H1 (cell line): ENCODE results near the gene SSRP1. TPM values are rescaled to one million over a fixed set of nuclear protein-coding genes. Genes with fewer than 3 reads are reported as not detected.

Experiments used
- CTCF ChIA-PET: fragments of 300-600 bp; sonication (Branson Sonifier 250); formaldehyde crosslinking; loops from one replicate; lab custom pipeline; 2021; ENCODE audit not compliant: partially characterized antibody; lab: Charles Lee
- POLR2A ChIA-PET: fragments of 300-600 bp; sonication (Branson Sonifier 250); formaldehyde crosslinking; loops from one replicate; lab custom pipeline; 2021; ENCODE audit warnings: inconsistent platforms; ENCODE audit not compliant: partially characterized antibody; lab: Charles Lee
- DNase-seq, 2 experiments: peaks; one replicate each; pipeline versions ENCODE4 v3.0.0 to v3.0.0-alpha.2; 2010 to 2022; ENCODE audit warnings: low spot score in 2 of 2, low read depth in 1 of 2, mixed read lengths in 1 of 2
- FAIRE-seq: peaks from 2 replicates; lab custom pipeline; 2011; peaks lifted over from hg19 to GRCh38; lab: Jason Lieb, UNC
- H2AFZ ChIP-seq: 2 replicates; pipeline ENCODE4 v1.8.1; 2012; ENCODE audit warnings: low read length, inconsistent platforms
- H2AK5ac ChIP-seq: 2 replicates; pipeline ENCODE4 v1.6.1; 2013; ENCODE audit warnings: low read depth, low read length
- H2BK120ac ChIP-seq: replicated peaks from 2 replicates; pipeline ENCODE3; 2013; ENCODE audit warnings: low read depth, low read length, inconsistent platforms
- H2BK12ac ChIP-seq: 2 replicates; pipeline ENCODE4 v1.6.1; 2013; ENCODE audit warnings: low read depth, low read length
- H2BK15ac ChIP-seq: 2 replicates; pipeline ENCODE4 v1.6.1; 2013; ENCODE audit warnings: low read length
- H2BK20ac ChIP-seq: 2 replicates; pipeline ENCODE4 v1.6.1; 2013; ENCODE audit warnings: low read length
- H2BK5ac ChIP-seq: 2 replicates; pipeline ENCODE4 v1.6.1; 2013; ENCODE audit warnings: low read depth, low read length
- H3K14ac ChIP-seq: 2 replicates; pipeline ENCODE4 v1.6.1; 2013; ENCODE audit warnings: inconsistent platforms; ENCODE audit not compliant: insufficient read length
- H3K18ac ChIP-seq: 2 replicates; pipeline ENCODE4 v1.6.1; 2013; ENCODE audit warnings: low read length; ENCODE audit errors: extremely low read depth
- H3K23ac ChIP-seq: 2 replicates; pipeline ENCODE4 v1.6.1; 2013; ENCODE audit warnings: inconsistent platforms; ENCODE audit not compliant: insufficient read length
- H3K23me2 ChIP-seq: 2 replicates; pipeline ENCODE4 v1.6.1; 2013; ENCODE audit warnings: low read depth, low read length
- H3K27ac ChIP-seq: 2 replicates; pipeline ENCODE4 v1.6.1; 2011; ENCODE audit warnings: low read depth, low read length, inconsistent platforms
- H3K27me3 ChIP-seq, 4 experiments: replicated peaks in 1 of 4; 1 replicate in 1 of 4; 2 replicates in 3 of 4; pipeline versions ENCODE4 v1.6.1 to v1.8.1; 2011 to 2013; ENCODE audit warnings: low read length in 3 of 4, mild to moderate bottlenecking in 3 of 4, inconsistent platforms in 2 of 4, mixed read lengths in 2 of 4, moderate library complexity in 1 of 4; ENCODE audit not compliant: control insufficient read depth in 3 of 4, insufficient read depth in 3 of 4; ENCODE audit errors: extremely low read depth in 1 of 4
- H3K36me3 ChIP-seq, 4 experiments: 2 replicates each; pipeline versions ENCODE4 v1.6.1 to v1.8.1; 2011 to 2013; ENCODE audit warnings: mild to moderate bottlenecking in 4 of 4, low read length in 3 of 4, moderate library complexity in 2 of 4, control low read depth in 1 of 4, inconsistent platforms in 1 of 4; ENCODE audit not compliant: insufficient read depth in 4 of 4, control insufficient read depth in 2 of 4
- H3K4ac ChIP-seq: replicated peaks from 2 replicates; pipeline ENCODE3; 2013; ENCODE audit warnings: low read length, low read depth, mixed read lengths, inconsistent platforms; ENCODE audit not compliant: insufficient read length
- H3K4me1 ChIP-seq, 4 experiments: replicated peaks in 1 of 4; 1 replicate in 1 of 4; 2 replicates in 3 of 4; pipeline versions ENCODE4 v1.6.1 to v1.8.1; 2011 to 2013; ENCODE audit warnings: low read length in 3 of 4, inconsistent platforms in 2 of 4, mixed read lengths in 1 of 4; ENCODE audit not compliant: insufficient read depth in 4 of 4, control insufficient read depth in 3 of 4
- H3K4me2 ChIP-seq, 2 experiments: 2 replicates each; pipeline versions ENCODE4 v1.6.1 to v1.8.1; 2011 to 2013; ENCODE audit warnings: low read depth in 2 of 2, low read length in 2 of 2, control low read depth in 1 of 2, inconsistent platforms in 1 of 2, mild to moderate bottlenecking in 1 of 2; ENCODE audit not compliant: insufficient read depth in 1 of 2
- H3K4me3 ChIP-seq, 4 experiments: fragments of 200-600, 300-600 bp in 1 of 4; sonication (generic), shearing (Covaris generic), sonication (Bioruptor Twin) in 1 of 4; 2 replicates each; pipeline versions ENCODE4 v1.5.1 to v1.8.1; 2011 to 2016; ENCODE audit warnings: low read length in 4 of 4, low read depth in 3 of 4, control low read depth in 2 of 4, inconsistent platforms in 2 of 4, mild to moderate bottlenecking in 2 of 4, mixed read lengths in 1 of 4, moderate library complexity in 1 of 4; ENCODE audit not compliant: insufficient read depth in 2 of 4; ENCODE audit errors: extremely low read depth in 1 of 4
- H3K56ac ChIP-seq: replicated peaks from 2 replicates; pipeline ENCODE3; 2013; ENCODE audit warnings: low read depth, mild to moderate bottlenecking, mixed read lengths, low read length, inconsistent platforms; ENCODE audit not compliant: insufficient read length
- H3K79me1 ChIP-seq: 2 replicates; pipeline ENCODE4 v1.6.1; 2013; ENCODE audit warnings: low read depth, low read length, control low read depth
- H3K79me2 ChIP-seq, 2 experiments: 2 replicates each; pipeline versions ENCODE4 v1.6.1 to v1.8.1; 2012 to 2013; ENCODE audit warnings: low read length in 2 of 2, mild to moderate bottlenecking in 2 of 2, inconsistent platforms in 1 of 2; ENCODE audit not compliant: insufficient read depth in 2 of 2, control insufficient read depth in 1 of 2
- H3K9ac ChIP-seq, 4 experiments: replicated peaks in 1 of 4; 1 replicate in 1 of 4; 2 replicates in 3 of 4; pipeline versions ENCODE4 v1.6.1 to v1.8.1; 2011 to 2013; ENCODE audit warnings: low read depth in 3 of 4, low read length in 3 of 4, control low read depth in 2 of 4, mild to moderate bottlenecking in 2 of 4, moderate library complexity in 2 of 4, inconsistent platforms in 1 of 4; ENCODE audit errors: extremely low read depth in 1 of 4
- H3K9me3 ChIP-seq, 2 experiments: 2 replicates each; pipeline versions ENCODE4 v1.6.1 to v1.8.1; 2012 to 2013; ENCODE audit warnings: mild to moderate bottlenecking in 2 of 2, moderate library complexity in 2 of 2, control low read depth in 1 of 2, inconsistent platforms in 1 of 2, low read depth in 1 of 2, low read length in 1 of 2, mixed read lengths in 1 of 2; ENCODE audit not compliant: insufficient read depth in 2 of 2
- H4K20me1 ChIP-seq, 2 experiments: replicated peaks in 1 of 2; 2 replicates each; pipeline versions ENCODE3 to v1.8.1; 2011 to 2013; ENCODE audit warnings: inconsistent platforms in 2 of 2, low read length in 2 of 2, mild to moderate bottlenecking in 1 of 2; ENCODE audit not compliant: insufficient read depth in 2 of 2, control insufficient read depth in 1 of 2
- H4K5ac ChIP-seq: 2 replicates; pipeline ENCODE4 v1.6.1; 2013; ENCODE audit warnings: low read length, low read depth, mixed read lengths, inconsistent platforms; ENCODE audit not compliant: insufficient read length
- H4K8ac ChIP-seq: 2 replicates; pipeline ENCODE4 v1.8.0; 2013; ENCODE audit warnings: mild to moderate bottlenecking, moderate library complexity, low read length, inconsistent platforms; ENCODE audit not compliant: insufficient read depth; ENCODE audit errors: extremely low read depth
- H4K91ac ChIP-seq: replicated peaks from 2 replicates; pipeline ENCODE3; 2013; ENCODE audit warnings: low read length, mixed read lengths, inconsistent platforms; ENCODE audit not compliant: insufficient read length
- BACH1 ChIP-seq: IDR thresholded peaks from 2 replicates; pipeline ENCODE4 v1.6.1; 2012; ENCODE audit warnings: low read length, improper control_type of control experiment
- BCL11A ChIP-seq, 2 experiments: IDR thresholded peaks; one replicate each; pipeline ENCODE4 v1.6.1; 2011; ENCODE audit warnings: low read depth in 2 of 2, low read length in 2 of 2, mild to moderate bottlenecking in 2 of 2
- MAFK ChIP-seq: IDR thresholded peaks from 2 replicates; pipeline ENCODE4 v1.6.1; 2012; ENCODE audit warnings: low read depth, mild to moderate bottlenecking, improper control_type of control experiment, low read length
- NRF1 ChIP-seq: IDR thresholded peaks from 2 replicates; pipeline ENCODE4 v1.6.1; 2011; ENCODE audit warnings: mild to moderate bottlenecking, low read depth, low read length, improper control_type of control experiment
- SIN3A ChIP-seq, 2 experiments: IDR thresholded peaks in 1 of 2; conservative IDR thresholded peaks in 1 of 2; 2 replicates each; pipeline ENCODE4 v1.6.1; 2011 to 2012; ENCODE audit warnings: low read length in 2 of 2, improper control_type of control experiment in 1 of 2, low read depth in 1 of 2, mild to moderate bottlenecking in 1 of 2
- SIX5 ChIP-seq: IDR thresholded peaks from 2 replicates; pipeline ENCODE4 v1.6.1; 2011; ENCODE audit warnings: mild to moderate bottlenecking, low read depth, low read length
- SP2 ChIP-seq: IDR thresholded peaks from 2 replicates; pipeline ENCODE4 v1.6.1; 2012; ENCODE audit warnings: mild to moderate bottlenecking, low read length, inconsistent platforms
- SP4 ChIP-seq: IDR thresholded peaks from 2 replicates; pipeline ENCODE4 v1.6.1; 2012; ENCODE audit warnings: low read length, inconsistent platforms
- SRF ChIP-seq: IDR thresholded peaks from 2 replicates; pipeline ENCODE4 v1.6.1; 2011; ENCODE audit warnings: mild to moderate bottlenecking, low read depth, low read length, moderate library complexity
- WGBS, 2 experiments: shearing (Covaris generic) in 1 of 2; methylation state at CpG; one replicate each; pipeline versions ENCODE4 v1.1.6 to v1.1.7; 2013 to 2015; ENCODE audit warnings: low lambda C conversion rate in 2 of 2, mixed read lengths in 2 of 2, inconsistent platforms in 1 of 2, low coverage in 1 of 2, missing lambda C conversion rate in 1 of 2; ENCODE audit not compliant: insufficient replicate concordance in 2 of 2, insufficient coverage in 1 of 2, insufficient read length in 1 of 2; ENCODE audit errors: extremely low coverage in 1 of 2, missing lambda C conversion rate in 1 of 2; 5-methylcytosine and 5-hydroxymethylcytosine counted together
- polyA plus RNA-seq, 7 experiments: library from polyadenylated mRNA; depleted of rRNA in 3 of 7; stranded (reverse) in 5 of 7; unstranded in 2 of 7; fragments of >200 nt in 5 of 7; fragments of 200-250 nt in 2 of 7; gene quantifications; 1 replicate in 5 of 7; 2 replicates in 1 of 7; 4 replicates in 1 of 7; pipeline versions ENCODE4 v1.2.1 to v1.2.3, GENCODE V29; 2011 to 2013; ENCODE audit warnings: missing spikeins in 2 of 7, mixed read lengths in 2 of 7
- total RNA-seq: library from RNA; stranded (reverse); fragmentation: NEBNext Ultra II Directional; extraction: Animal tissue kit (Norgen Biotek cat#: 25700); gene quantifications from 2 replicates; pipeline ENCODE4 v1.2.1, GENCODE V29; 2021

SSRP1 gene
- total and polyA plus RNA-seq, 2 of the 8 experiments (the other 6 are each of a cell fraction or from before 2014, with no cell fraction given) = 259 to 281 TPM

DNA sequence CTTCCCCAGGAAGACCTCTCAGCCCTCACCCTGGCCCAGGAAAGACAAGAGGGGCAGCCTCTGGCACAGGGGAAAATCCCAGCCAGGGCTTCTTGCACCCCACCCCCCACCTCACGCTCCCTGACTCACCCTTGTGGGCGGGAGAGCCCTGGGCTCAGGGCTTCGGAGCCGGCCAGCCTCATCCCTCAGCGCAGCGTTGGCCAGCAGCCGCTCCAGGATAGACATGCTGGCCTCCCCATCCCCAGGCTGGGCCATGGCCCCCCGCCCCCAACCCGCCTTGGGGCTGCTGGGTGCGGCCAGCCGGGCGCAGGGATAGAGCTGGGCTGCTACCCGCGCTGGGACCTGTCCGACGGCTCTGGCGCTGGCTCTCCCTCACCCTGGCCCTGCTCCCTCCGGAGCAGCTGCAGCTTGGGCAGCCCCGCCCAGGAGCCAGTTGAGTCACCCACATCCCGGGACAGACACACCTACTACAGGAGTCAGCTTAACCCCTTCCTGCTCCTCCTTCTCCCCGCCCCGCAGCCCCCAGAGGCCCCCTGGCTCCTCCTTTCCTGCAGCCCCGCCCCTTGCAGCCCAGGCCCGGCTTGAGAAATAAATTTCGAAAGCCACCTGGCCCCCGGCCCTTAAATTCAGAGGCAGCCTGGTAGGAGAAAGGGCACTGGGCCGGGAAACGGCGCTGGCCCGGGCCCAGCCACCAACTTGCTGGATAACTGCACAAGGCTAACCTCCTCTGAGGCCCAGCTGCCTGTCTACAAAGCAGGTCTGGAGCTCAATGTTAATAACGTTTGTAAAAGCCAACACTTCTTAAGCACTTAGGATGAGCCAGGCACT lies 24.4 kb downstream of the SSRP1 start:
- H3K27ac ChIP-seq = peak overlapping the region; percentile 59; the same call in 1 of the 2 replicates
- H2AFZ ChIP-seq = no peak overlapping the region
- H4K8ac ChIP-seq = no peak overlapping the region; the same call in none of the 2 replicates
- H2BK20ac ChIP-seq = no peak overlapping the region
- peak overlapping the region; percentile 34 to 60 (median 42) for H3K4me3 ChIP-seq
- peak overlapping the region; percentile 24 for H3K56ac ChIP-seq
- H3K9me3 ChIP-seq = no peaks in the 10 kb centered on the region
- H3K14ac ChIP-seq = no peak overlapping the region
- H3K18ac ChIP-seq = peak overlapping the region; percentile 40; the same call in 1 of the 2 replicates
- H3K4me2 ChIP-seq = peak overlapping the region; percentile 65 to 88
- no peaks in the 10 kb centered on the region for H3K27me3 ChIP-seq
- POLR2A ChIA-PET = interaction anchor here (0.6 to 45.7 kb wide), 8 partner anchors 4 to 337 kb away, joined by 3 to 1279 read pairs (median 5); partner anchors contain the start of genes P2RX3, SSRP1 and TNKS1BP1
- no peak overlapping the region for H2BK15ac ChIP-seq
- no peak overlapping the region for H3K23ac ChIP-seq
- peaks cover 4% of the 10 kb centered on the region; the same call in 1 of the 2 replicates for H3K23me2 ChIP-seq
- CTCF ChIA-PET = interaction anchor here (0.5 to 1.8 kb wide), 9 partner anchors 8 to 1296 kb away, joined by 3 to 11 read pairs (median 3); no protein-coding TSS in a partner anchor
- peaks cover 9 to 74% (median 41%) of the 10 kb centered on the region in 4 experiments for H3K36me3 ChIP-seq
- 25% methylated on average over 13 of the region's 31 CpGs; no CpG with 5 or more reads in 1 of the 2 experiments for WGBS, 2 experiments
- peaks cover 20% of the 10 kb centered on the region for H3K79me1 ChIP-seq
- H3K9ac ChIP-seq = peak overlapping the region in 3 of 4 experiments; percentile 28 to 34 (median 30); a peak in 4 of 7 replicates
- no peak overlapping the region for H4K5ac ChIP-seq
- peak; percentile 83 to 94 for DNase-seq
- no peak overlapping the region for H3K4ac ChIP-seq
- H3K79me2 ChIP-seq = peaks cover 0 to 43% of the 10 kb centered on the region in 2 experiments; a peak in 2 of 4 replicates
- no peak overlapping the region for H2BK12ac ChIP-seq
- peak overlapping the region; percentile 88; the same call in 1 of the 2 replicates for H2BK5ac ChIP-seq
- 0 out of 2 replicates have a peak overlapping the region, but pooled peaks have one; percentile 57 for H2AK5ac ChIP-seq
- no peak overlapping the region for H2BK120ac ChIP-seq
- peaks cover 14 to 34% (median 24%) of the 10 kb centered on the region in 4 experiments for H3K4me1 ChIP-seq
- peaks cover 3 to 16% of the 10 kb centered on the region in 2 experiments for H4K20me1 ChIP-seq
- FAIRE-seq = no peak
- no peak overlapping the region for H4K91ac ChIP-seq
- TF ChIP-seq BCL11A (IDR thresholded peaks at IDR 0.05; ENCODE audit: low read depth in 2 of 2, low read length in 2 of 2) = no peak
- TF ChIP-seq SRF = no peak
- TF ChIP-seq BACH1 = no peak
- no peak for TF ChIP-seq MAFK
- peak in 1 of 2 experiments; percentile 73; a peak in 2 of 4 replicates for TF ChIP-seq SIN3A (conservative IDR thresholded peaks at IDR 0.05 in 1 of 2, IDR thresholded peaks at IDR 0.05 in 1 of 2; ENCODE audit: low read depth in 1 of 2, low read length in 2 of 2)
- no peak for TF ChIP-seq SP2
- TF ChIP-seq SP4 = no peak
- TF ChIP-seq NRF1 = no peak
- no peak for TF ChIP-seq SIX5
